Amygdala (tissue), 56 donors: Measurements from ENCODE around the gene CMSS1.

Experiments
- DNase-seq, 56 donors: peaks; one replicate each; lab custom pipeline; 2025; lab: John Stamatoyannopoulos, UW

The CMSS1 gene

GRCh38 chr3:100117093-100117492 is 299.4 kb downstream of the CMSS1 start:
- no peak for DNase-seq

DNA sequence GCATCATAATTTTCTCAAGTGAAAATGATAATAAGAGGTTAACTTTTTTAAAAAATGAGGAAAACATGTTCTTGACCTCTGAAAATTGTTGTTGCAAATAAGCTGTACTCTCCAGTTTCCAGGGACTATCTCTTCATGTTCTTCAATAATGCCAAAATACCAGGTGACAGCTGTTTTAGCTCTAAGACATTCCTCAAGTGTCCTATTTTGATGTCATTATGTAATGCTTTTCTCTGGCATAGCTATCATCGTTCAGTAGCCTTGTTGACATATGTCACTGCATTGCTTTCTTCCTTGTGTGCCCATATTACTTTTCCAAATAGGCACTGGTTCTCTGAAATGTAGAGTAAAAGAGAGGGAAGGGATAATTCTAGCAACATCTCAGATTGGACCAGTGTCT is 302.4 kb downstream of the CMSS1 start:
- DNase-seq = no peak

DNA sequence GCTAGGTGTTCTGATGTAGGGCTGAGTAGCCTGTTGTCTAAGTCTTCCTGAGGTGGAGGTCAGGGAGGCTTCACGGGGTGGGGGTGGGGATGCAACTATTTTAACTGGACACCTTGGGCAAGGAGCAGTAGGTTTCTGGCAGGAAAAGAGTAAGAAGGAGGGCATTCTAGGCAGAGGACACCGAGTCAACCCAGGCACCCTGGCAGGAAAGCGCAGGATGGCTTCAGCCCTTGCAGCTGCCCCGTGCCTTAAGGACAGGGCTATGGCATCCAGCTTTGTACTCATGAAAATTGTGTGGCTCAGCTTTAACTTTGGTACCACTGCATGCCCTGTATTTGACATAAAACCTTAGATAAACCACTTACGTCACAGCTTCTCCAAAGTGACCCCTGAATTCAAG is 303.0 kb downstream of the CMSS1 start:
- DNase-seq = no peak

DNA sequence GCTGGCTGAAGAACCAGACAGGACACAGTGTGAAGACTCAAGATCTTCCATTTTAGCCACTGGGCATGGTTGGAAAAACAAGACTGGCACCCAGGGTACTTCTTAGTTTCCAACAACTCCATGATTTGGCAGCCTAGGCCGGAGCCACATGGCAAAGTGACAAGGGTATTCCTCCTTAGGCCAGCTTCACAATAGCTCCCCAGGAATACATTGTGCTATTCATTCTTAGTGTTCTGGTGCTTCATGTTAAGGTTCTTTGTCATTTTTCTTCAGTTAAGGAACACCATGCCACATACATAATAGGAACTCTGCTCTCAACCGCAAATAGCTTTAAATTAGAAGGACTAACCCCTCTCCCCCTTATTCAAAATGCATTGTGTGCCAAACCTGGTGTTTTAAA is 304.7 kb downstream of the CMSS1 start:
- no peak for DNase-seq

GRCh38 chr3:100123112-100123511 is 305.4 kb downstream of the CMSS1 start:
- no peak for DNase-seq

DNA sequence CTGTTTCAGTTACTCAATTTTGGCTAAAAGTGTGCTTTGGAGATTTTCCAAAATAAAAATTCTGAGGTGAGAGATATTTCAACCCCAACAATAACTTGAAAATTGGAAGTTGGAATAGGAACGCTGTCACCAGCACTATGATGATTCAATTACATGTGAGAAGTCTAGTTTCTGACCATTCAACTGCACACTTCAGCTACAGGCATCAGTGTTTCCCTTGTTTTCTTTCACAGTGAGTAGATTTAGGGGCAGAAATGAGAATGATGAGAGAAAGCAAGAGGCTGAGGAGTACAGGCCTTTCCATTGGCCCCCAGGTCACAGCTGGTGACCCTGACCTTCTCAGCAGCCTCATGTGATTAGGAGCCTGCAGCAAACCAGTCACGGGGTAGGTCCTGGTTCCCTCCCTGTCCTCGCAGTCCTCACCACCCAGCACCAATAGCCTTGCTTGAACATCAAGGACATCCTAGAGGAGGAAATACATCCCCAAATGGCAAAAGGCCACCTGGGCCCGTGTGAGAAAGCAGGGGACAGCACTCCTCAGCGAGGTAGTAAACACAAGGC is 306.6 kb downstream of the CMSS1 start:
- no peak for DNase-seq

- DNase-seq = no peak
Measured at GRCh38 chr3:100125161-100125938, 307.7 kb downstream of the CMSS1 start.

- DNase-seq = no peak
Measured at GRCh38 chr3:100127792-100128191, 310.1 kb downstream of the CMSS1 start.

DNA sequence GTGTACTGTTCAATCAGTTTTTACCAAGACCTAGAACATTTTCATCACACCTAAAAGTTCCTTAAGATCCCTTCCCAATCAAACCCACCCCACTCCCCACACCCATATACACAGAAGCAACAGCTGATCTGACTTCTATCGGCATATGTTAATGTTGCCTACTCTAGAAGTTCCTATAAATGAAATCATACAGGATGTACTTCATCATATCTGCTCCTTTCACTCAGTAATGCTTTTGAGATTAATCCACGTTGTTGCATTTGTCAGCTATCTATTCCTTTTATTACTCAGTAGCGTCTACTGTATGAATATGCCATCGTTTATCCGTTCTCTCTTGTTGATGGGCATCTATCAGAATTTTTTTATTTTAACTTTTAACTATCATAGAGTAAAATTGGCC is 310.9 kb downstream of the CMSS1 start:
- no peak for DNase-seq

DNA sequence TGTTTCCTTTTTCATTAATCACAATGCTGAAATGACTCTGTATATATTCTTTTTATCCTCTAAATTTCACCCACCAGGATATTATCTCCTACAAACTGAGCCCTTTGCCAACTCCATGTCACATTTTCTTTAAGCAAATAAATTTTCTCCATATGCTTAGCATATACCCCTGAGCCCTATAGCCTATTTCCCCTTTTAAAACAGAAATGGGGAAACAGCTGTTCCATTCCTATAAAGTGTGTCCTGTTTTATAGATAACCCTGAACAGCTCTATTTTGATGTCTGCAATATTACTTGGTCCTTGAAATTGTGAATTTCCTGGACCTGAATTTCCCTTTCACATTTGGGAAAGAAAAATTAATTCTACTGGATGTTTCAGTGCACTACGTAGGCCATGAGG is 312.3 kb downstream of the CMSS1 start:
- no peak for DNase-seq

DNA sequence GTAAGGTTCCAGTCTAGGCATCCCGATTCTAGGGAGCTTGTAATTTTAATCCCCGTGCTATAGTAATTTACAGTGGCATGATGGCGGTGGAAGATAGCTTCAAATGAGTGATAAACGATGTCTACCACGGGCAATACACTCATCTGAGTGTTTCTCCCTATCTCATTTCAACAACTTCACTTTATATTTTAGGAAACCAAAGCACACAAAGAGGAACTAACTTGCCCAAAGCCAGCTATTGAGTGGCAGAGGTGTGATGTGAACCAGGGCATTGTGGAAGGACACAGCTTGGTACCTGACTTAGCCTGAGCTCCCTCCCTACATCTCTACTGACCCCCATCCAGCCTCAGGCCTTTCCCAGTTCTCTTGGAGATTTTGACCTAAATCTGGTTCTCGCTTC is 313.6 kb downstream of the CMSS1 start:
- DNase-seq = no peak

DNA sequence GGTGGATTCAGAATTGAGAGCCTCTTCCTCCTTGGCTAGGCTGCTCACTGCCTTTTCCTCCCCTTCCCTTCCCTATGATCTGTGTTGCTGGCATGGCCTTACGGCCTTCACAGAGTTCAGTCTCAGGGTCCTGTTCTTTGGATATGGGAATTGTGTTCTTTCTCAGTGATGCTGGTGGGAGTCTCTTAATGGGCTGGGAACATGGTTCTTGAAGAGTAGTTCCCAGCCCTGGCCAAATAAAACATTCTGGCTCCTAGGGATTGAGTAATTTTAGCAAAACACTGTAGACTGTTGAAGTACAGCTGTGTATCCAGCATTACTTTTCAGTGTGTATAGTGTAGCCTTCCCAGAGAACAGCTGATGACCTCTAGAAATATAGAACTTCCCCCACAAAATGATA is 319.3 kb downstream of the CMSS1 start:
- no peak for DNase-seq

DNA sequence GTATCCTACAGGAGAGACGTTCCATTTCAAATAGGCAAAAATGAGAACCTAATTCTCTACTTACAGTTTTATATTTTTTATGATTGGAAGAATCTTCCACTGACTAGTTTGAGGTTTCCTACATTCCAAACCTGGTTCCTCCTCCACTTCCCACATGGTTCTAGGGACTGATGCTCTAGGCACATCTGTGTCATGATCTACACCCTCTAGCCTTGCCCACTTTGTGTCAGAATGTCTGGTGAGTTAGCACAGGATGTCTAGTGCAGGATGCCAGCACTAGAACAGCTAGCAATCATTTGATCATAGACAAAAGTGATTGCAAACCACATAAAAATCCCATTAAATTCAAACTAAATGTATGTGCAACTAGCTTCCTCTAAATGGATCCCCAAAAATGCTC is 323.3 kb downstream of the CMSS1 start:
- DNase-seq = no peak

- DNase-seq = no peak
Measured at GRCh38 chr3:100141586-100141985, 323.9 kb downstream of the CMSS1 start.

GRCh38 chr3:100144255-100144866 is 326.7 kb downstream of the CMSS1 start:
- no peak for DNase-seq

GRCh38 chr3:100149130-100149529 is 331.5 kb downstream of the CMSS1 start:
- DNase-seq = no peak

GRCh38 chr3:100149713-100150415 is 332.2 kb downstream of the CMSS1 start:
- no peak for DNase-seq

DNA sequence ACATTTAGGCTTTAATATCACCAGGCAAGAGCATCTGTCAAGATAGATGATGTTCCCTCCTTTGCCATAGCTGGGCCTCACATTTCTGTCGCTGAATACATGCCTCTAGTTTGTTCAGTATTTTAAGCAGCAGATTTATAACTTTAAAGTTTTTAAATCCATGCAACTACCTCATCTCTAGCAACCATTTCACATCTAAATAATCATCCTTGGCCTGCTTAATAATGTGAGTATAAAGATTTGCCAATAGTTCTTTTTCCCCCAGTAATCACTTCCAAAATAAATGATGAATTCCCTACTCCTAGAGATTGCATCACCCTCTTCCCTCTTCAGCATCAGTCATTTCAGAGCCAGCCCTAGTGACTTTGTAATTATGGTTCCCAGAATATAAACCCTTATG is 332.8 kb downstream of the CMSS1 start:
- DNase-seq = no peak

- DNase-seq = no peak
Measured at GRCh38 chr3:100151024-100151707, 333.5 kb downstream of the CMSS1 start.

GRCh38 chr3:100154171-100154570 is 336.5 kb downstream of the CMSS1 start:
- DNase-seq = no peak

- DNase-seq = no peak
Measured at GRCh38 chr3:100155128-100155527, 337.5 kb downstream of the CMSS1 start.
